ENCODE measurements around the gene ACOX2.

The ACOX2 gene

GRCh38 chr3:58564456-58565160 lies 27.6 kb upstream of the ACOX2 start:
- TF ChIP-seq RARB (CRISPR knock-in tag; IDR thresholded peaks at IDR 0.05) (no peak), ARNTL (CRISPR knock-in tag; IDR thresholded peaks at IDR 0.05; ENCODE audit: borderline replicate concordance, low read depth) (no peak), ZFP30 (CRISPR knock-in tag; IDR thresholded peaks at IDR 0.05) (no peak), PATZ1 (CRISPR knock-in tag; IDR thresholded peaks at IDR 0.05; ENCODE audit: borderline replicate concordance) (no peak), TOX (CRISPR knock-in tag; IDR thresholded peaks at IDR 0.05; ENCODE audit: borderline replicate concordance) (no peak), POU6F1 (CRISPR knock-in tag; IDR thresholded peaks at IDR 0.05; ENCODE audit: borderline replicate concordance, low read depth) (no peak), ISL1 (CRISPR knock-in tag; IDR thresholded peaks at IDR 0.05) (no peak), PPARA (CRISPR knock-in tag; IDR thresholded peaks at IDR 0.05; ENCODE audit: borderline replicate concordance) (no peak), ZNF70 (CRISPR knock-in tag; IDR thresholded peaks at IDR 0.05) (no peak), SNAI2 (CRISPR knock-in tag; IDR thresholded peaks at IDR 0.05) (no peak), ZC3H10 (CRISPR knock-in tag; IDR thresholded peaks at IDR 0.05) (no peak), CREB5 (CRISPR knock-in tag; IDR thresholded peaks at IDR 0.05; ENCODE audit: low read depth) (no peak), ZNF8 (CRISPR knock-in tag; IDR thresholded peaks at IDR 0.05) (no peak), ZFP3 (CRISPR knock-in tag; IDR thresholded peaks at IDR 0.05) (no peak), CSDC2 (CRISPR knock-in tag; IDR thresholded peaks at IDR 0.05) (no peak), ESRRG (CRISPR knock-in tag; IDR thresholded peaks at IDR 0.05) (no peak), TSHZ2 (CRISPR knock-in tag; IDR thresholded peaks at IDR 0.05) (no peak), CSRNP3 (CRISPR knock-in tag; IDR thresholded peaks at IDR 0.05) (no peak), BACH2 (CRISPR knock-in tag; IDR thresholded peaks at IDR 0.05; ENCODE audit: borderline replicate concordance) (no peak)
- peak; percentile 39; the same call in 2 of the 3 replicates for ATAC-seq

- no peak for ATAC-seq
- TF ChIP-seq ZNF8 (CRISPR knock-in tag; IDR thresholded peaks at IDR 0.05) (no peak), ZC3H10 (CRISPR knock-in tag; IDR thresholded peaks at IDR 0.05) (no peak), RARB (CRISPR knock-in tag; IDR thresholded peaks at IDR 0.05) (no peak), SNAI2 (CRISPR knock-in tag; IDR thresholded peaks at IDR 0.05) (no peak), TCF4 (CRISPR knock-in tag; IDR thresholded peaks at IDR 0.05; ENCODE audit: borderline replicate concordance) (no peak), PPARA (CRISPR knock-in tag; IDR thresholded peaks at IDR 0.05; ENCODE audit: borderline replicate concordance) (no peak), ZNF565 (CRISPR knock-in tag; conservative IDR thresholded peaks at IDR 0.05; ENCODE audit: low read depth) (no peak), ZFP30 (CRISPR knock-in tag; IDR thresholded peaks at IDR 0.05) (no peak), CREB5 (CRISPR knock-in tag; IDR thresholded peaks at IDR 0.05; ENCODE audit: low read depth) (no peak), GLIS3 (CRISPR knock-in tag; IDR thresholded peaks at IDR 0.05) (no peak), ISL1 (CRISPR knock-in tag; IDR thresholded peaks at IDR 0.05) (no peak)
Measured at GRCh38 chr3:58564054-58564453, 27.1 kb upstream of the ACOX2 start.

Measured in SK-N-SH treated with all-trans-retinoic acid at 6 μM for 48 hours (cell line).